OCI-LY7 (cell line): ENCODE measurements around the gene HGS. TPM values are rescaled to one million over a fixed set of nuclear protein-coding genes. Genes with fewer than 3 reads are reported as not detected.

Source experiments
- BruUV-seq: library from RNA; stranded (reverse); fragments of 400-500 nt; replicated peaks from 2 replicates; lab custom pipeline; 2021; lab: Mats Ljungman, UMichigan
- CTCF ChIA-PET: fragments of 300-600 bp; sonication (Branson Sonifier 250); formaldehyde crosslinking; loops from one replicate; lab custom pipeline; 2022; ENCODE audit warnings: antibody characterized with exemption; ENCODE audit not compliant: unreplicated experiment; lab: Charles Lee
- POLR2A ChIA-PET: fragments of 300-600 bp; sonication (Branson Sonifier 250); formaldehyde crosslinking; loops from one replicate; lab custom pipeline; 2022; ENCODE audit warnings: antibody characterized with exemption; lab: Charles Lee
- DNase-seq: peaks from one replicate; pipeline ENCODE4 v3.0.0-alpha.2; 2015; ENCODE audit warnings: low spot score
- H2AFZ ChIP-seq: fragments of 200-600 bp; sonication (generic), shearing (Covaris generic); 2 replicates; pipeline ENCODE4 v1.6.1; 2014; ENCODE audit warnings: mild to moderate bottlenecking, antibody characterized with exemption, low read length, moderate library complexity
- H3K27ac ChIP-seq: fragments of 200-600 bp; sonication (generic); 2 replicates; pipeline ENCODE4 v1.5.1; 2014; ENCODE audit warnings: mixed run types, low read depth, mild to moderate bottlenecking, moderate library complexity, low read length, inconsistent platforms; ENCODE audit not compliant: poor library complexity, severe bottlenecking
- H3K36me3 ChIP-seq: fragments of 200-600 bp; sonication (generic); 2 replicates; pipeline ENCODE4 v1.6.1; 2014; ENCODE audit warnings: mild to moderate bottlenecking, antibody characterized with exemption, low read length, moderate library complexity, mixed read lengths; ENCODE audit not compliant: insufficient read depth
- H3K4me1 ChIP-seq: fragments of 200-600 bp; sonication (generic); 2 replicates; pipeline ENCODE4 v1.5.1; 2014; ENCODE audit warnings: mild to moderate bottlenecking, low read length; ENCODE audit not compliant: insufficient read depth, poor library complexity, severe bottlenecking
- H3K4me2 ChIP-seq: fragments of 200-600 bp; sonication (generic); 2 replicates; pipeline ENCODE4 v1.6.1; 2014; ENCODE audit warnings: mild to moderate bottlenecking, low read length
- H3K4me3 ChIP-seq: fragments of 200-600 bp; sonication (generic); 2 replicates; pipeline ENCODE4 v1.5.1; 2014; ENCODE audit warnings: mild to moderate bottlenecking, low read depth, low read length; ENCODE audit not compliant: poor library complexity, severe bottlenecking
- H3K79me2 ChIP-seq: fragments of 200-600 bp; sonication (generic); 2 replicates; pipeline ENCODE4 v1.6.1; 2016; ENCODE audit warnings: low read depth, mild to moderate bottlenecking, low read length, moderate library complexity, mixed read lengths; ENCODE audit not compliant: insufficient read depth
- H3K9me2 ChIP-seq: fragments of 200-600 bp; sonication (generic); 2 replicates; pipeline ENCODE4 v1.6.1; 2016; ENCODE audit warnings: mild to moderate bottlenecking, low read length, mixed read lengths; ENCODE audit not compliant: insufficient read depth
- H3K9me3 ChIP-seq: fragments of 200-600 bp; sonication (generic); 2 replicates; pipeline ENCODE4 v1.6.1; 2014; ENCODE audit warnings: mild to moderate bottlenecking, mixed run types, low read length, mixed read lengths
- H4K20me1 ChIP-seq: fragments of 200-600 bp; sonication (generic); 2 replicates; pipeline ENCODE4 v1.6.1; 2014; ENCODE audit warnings: mild to moderate bottlenecking, antibody characterized with exemption, low read length, moderate library complexity, mixed read lengths; ENCODE audit not compliant: insufficient read depth
- EZH2phosphoT487 ChIP-seq: fragments of 200-600 bp; sonication (generic); IDR thresholded peaks from 2 replicates; pipeline ENCODE4 v1.6.1; 2018; ENCODE audit warnings: low read depth, borderline replicate concordance, mild to moderate bottlenecking, mixed run types, antibody characterized with exemption, low read length, moderate library complexity, mixed read lengths
- intact Hi-C: fragments of 100-400 bp; cut with micrococcal nuclease; formaldehyde crosslinking; loops from one replicate; pipeline ENCODE4 v1.10.0; 2022; ENCODE audit not compliant: unreplicated experiment
- total RNA-seq, 2 experiments: library from RNA; depleted of rRNA in 1 of 2; stranded (reverse); fragments of >200 nt in 1 of 2; shearing (Covaris generic) in 1 of 2; gene quantifications; 2 replicates each; pipeline ENCODE4 v1.2.3, GENCODE V29; 2014 to 2022
- TF ChIP-seq, protein P1 (sequence below): fragments of 200-600 bp; sonication (generic); conservative IDR thresholded peaks from 2 replicates; pipeline ENCODE4 v1.5.1; 2014; ENCODE audit warnings: mild to moderate bottlenecking, antibody characterized with exemption, low read length, moderate library complexity, mixed read lengths

The HGS gene
- total RNA-seq, 2 experiments from 2014 or later: 162 to 175 TPM

- CTCF ChIA-PET: no interaction called here
- POLR2A ChIA-PET: no interaction called here
- no TSS peak for BruUV-seq
Measured at GRCh38 chr17:81706232-81706611, 22.4 kb downstream of the HGS start.

GRCh38 chr17:81706757-81707624 is 23.2 kb downstream of the HGS start:
- BruUV-seq: TSS peak; percentile 53

More at GRCh38 chr17:81706232-81706611, 22.4 kb downstream of the HGS start:
- intact Hi-C loops: no loop called here
- Histone ChIP-seq H3K4me1 (peaks cover 25% of the 10 kb centered on the region), H3K27ac (no peak overlapping the region), H3K9me3 (no peaks in the 10 kb centered on the region), H2AFZ (no peak overlapping the region), H3K9me2 (no peaks in the 10 kb centered on the region), H3K4me2 (no peak overlapping the region), H3K36me3 (peaks cover 80% of the 10 kb centered on the region), H3K79me2 (peaks cover 45% of the 10 kb centered on the region), H4K20me1 (peaks cover 10% of the 10 kb centered on the region; the same call in 1 of the 2 replicates), H3K4me3 (no peak overlapping the region)
- TF ChIP-seq, protein P1, sequence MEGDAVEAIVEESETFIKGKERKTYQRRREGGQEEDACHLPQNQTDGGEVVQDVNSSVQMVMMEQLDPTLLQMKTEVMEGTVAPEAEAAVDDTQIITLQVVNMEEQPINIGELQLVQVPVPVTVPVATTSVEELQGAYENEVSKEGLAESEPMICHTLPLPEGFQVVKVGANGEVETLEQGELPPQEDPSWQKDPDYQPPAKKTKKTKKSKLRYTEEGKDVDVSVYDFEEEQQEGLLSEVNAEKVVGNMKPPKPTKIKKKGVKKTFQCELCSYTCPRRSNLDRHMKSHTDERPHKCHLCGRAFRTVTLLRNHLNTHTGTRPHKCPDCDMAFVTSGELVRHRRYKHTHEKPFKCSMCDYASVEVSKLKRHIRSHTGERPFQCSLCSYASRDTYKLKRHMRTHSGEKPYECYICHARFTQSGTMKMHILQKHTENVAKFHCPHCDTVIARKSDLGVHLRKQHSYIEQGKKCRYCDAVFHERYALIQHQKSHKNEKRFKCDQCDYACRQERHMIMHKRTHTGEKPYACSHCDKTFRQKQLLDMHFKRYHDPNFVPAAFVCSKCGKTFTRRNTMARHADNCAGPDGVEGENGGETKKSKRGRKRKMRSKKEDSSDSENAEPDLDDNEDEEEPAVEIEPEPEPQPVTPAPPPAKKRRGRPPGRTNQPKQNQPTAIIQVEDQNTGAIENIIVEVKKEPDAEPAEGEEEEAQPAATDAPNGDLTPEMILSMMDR: no peak
- TF ChIP-seq EZH2phosphoT487: no peak
- DNase-seq: no peak

More at GRCh38 chr17:81706757-81707624, 23.2 kb downstream of the HGS start:
- Histone ChIP-seq H3K79me2 (peaks cover 37% of the 10 kb centered on the region), H3K4me1 (peaks cover 24% of the 10 kb centered on the region), H4K20me1 (peaks cover 4% of the 10 kb centered on the region; the same call in 1 of the 2 replicates), H3K4me2 (no peak overlapping the region), H3K4me3 (no peak overlapping the region), H3K36me3 (peaks cover 73% of the 10 kb centered on the region), H2AFZ (no peak overlapping the region), H3K9me3 (no peaks in the 10 kb centered on the region), H3K27ac (no peak overlapping the region), H3K9me2 (no peaks in the 10 kb centered on the region)
- TF ChIP-seq, protein P1: 0 out of 2 replicates have a peak, but pooled peaks have one; percentile 30
- TF ChIP-seq EZH2phosphoT487: no peak
- intact Hi-C loops: no loop called here
- ChIA-PET POLR2A (no interaction called here), CTCF (no interaction called here)
- no peak for DNase-seq
